ENCODE results near the gene CCDC68. TPM values are rescaled to one million over a fixed set of nuclear protein-coding genes. Genes with fewer than 3 reads are reported as not detected.

CCDC68 gene
- total RNA-seq, 1 experiment from 2014 or later = 6.6 TPM

DNA sequence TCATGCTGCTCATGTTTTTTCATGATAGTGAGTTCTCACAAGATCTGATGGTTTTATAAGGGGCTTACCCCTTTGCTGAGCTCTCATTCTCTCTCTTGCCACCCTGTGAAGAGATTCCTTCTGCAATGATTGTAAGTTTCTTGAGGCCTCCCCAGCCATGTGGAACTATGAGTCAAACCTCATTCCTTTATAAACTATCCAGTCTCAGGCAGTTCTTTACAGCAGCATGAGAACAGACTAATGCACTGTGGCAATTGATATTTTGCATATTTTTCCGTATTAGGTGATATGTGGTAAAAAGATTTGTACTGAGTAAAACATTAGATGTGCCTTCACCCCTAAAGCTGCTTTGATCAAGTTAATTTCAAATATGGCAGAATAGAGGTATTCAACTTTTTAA is 82.2 kb downstream of the CCDC68 start:
- ChIA-PET POLR2A (no interaction called here), CTCF (no interaction called here), RAD21 (ENCODE audit: low non-redundant PET in 1 of 2, low total read pairs in 2 of 2, uncharacterized antibody in 2 of 2, unreplicated experiment in 2 of 2) (no interaction called here)
- Histone ChIP-seq H3K79me2 (ENCODE audit: insufficient read depth, low read length) (no peaks in the 10 kb centered on the region), H3K9me2 (ENCODE audit: insufficient read depth) (no peaks in the 10 kb centered on the region), H3K36me3 (ENCODE audit: control insufficient read depth in 1 of 2, insufficient read depth in 2 of 2, low read length in 2 of 2) (no peaks in the 10 kb centered on the region), H3K9me3 (ENCODE audit: control insufficient read depth in 1 of 2, insufficient read depth in 1 of 2, low read depth in 1 of 2, low read length in 2 of 2) (no peaks in the 10 kb centered on the region), H3K4me3 (replicated peaks in 1 of 2; ENCODE audit: low read depth in 1 of 2, low read length in 2 of 2) (no peak overlapping the region), H3K27ac (ENCODE audit: low read depth, low read length) (no peak overlapping the region), H3K4me2 (ENCODE audit: low read length) (no peak overlapping the region), H2AFZ (ENCODE audit: low read depth, low read length, poor library complexity, severe bottlenecking) (no peak overlapping the region), H3K9ac (ENCODE audit: low read length) (no peak overlapping the region), H4K20me1 (ENCODE audit: insufficient read depth) (no peaks in the 10 kb centered on the region), H3K27me3 (ENCODE audit: insufficient read depth, low read length) (no peaks in the 10 kb centered on the region), H3K4me1 (ENCODE audit: control insufficient read depth in 1 of 2, insufficient read depth in 2 of 2, low read length in 2 of 2) (no peaks in the 10 kb centered on the region)
- BruUV-seq (replicated peaks) = no TSS peak
- no peak for DNase-seq (ENCODE audit: low read depth, low spot score)
- intact Hi-C loops (cut with micrococcal nuclease) = no loop called here
- ATAC-seq = no peak
- no peak for TF ChIP-seq EGR1 (IDR thresholded peaks at IDR 0.05; ENCODE audit: low read depth)
- no peak for TF ChIP-seq YY1 (IDR thresholded peaks at IDR 0.05; ENCODE audit: extremely low read depth, insufficient replicate concordance, low read depth, low read length)
- TF ChIP-seq, protein P1, sequence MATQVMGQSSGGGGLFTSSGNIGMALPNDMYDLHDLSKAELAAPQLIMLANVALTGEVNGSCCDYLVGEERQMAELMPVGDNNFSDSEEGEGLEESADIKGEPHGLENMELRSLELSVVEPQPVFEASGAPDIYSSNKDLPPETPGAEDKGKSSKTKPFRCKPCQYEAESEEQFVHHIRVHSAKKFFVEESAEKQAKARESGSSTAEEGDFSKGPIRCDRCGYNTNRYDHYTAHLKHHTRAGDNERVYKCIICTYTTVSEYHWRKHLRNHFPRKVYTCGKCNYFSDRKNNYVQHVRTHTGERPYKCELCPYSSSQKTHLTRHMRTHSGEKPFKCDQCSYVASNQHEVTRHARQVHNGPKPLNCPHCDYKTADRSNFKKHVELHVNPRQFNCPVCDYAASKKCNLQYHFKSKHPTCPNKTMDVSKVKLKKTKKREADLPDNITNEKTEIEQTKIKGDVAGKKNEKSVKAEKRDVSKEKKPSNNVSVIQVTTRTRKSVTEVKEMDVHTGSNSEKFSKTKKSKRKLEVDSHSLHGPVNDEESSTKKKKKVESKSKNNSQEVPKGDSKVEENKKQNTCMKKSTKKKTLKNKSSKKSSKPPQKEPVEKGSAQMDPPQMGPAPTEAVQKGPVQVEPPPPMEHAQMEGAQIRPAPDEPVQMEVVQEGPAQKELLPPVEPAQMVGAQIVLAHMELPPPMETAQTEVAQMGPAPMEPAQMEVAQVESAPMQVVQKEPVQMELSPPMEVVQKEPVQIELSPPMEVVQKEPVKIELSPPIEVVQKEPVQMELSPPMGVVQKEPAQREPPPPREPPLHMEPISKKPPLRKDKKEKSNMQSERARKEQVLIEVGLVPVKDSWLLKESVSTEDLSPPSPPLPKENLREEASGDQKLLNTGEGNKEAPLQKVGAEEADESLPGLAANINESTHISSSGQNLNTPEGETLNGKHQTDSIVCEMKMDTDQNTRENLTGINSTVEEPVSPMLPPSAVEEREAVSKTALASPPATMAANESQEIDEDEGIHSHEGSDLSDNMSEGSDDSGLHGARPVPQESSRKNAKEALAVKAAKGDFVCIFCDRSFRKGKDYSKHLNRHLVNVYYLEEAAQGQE (IDR thresholded peaks at IDR 0.05; ENCODE audit: low read depth) = no peak
- no peak for TF ChIP-seq CEBPB (IDR thresholded peaks at IDR 0.05; ENCODE audit: low read depth)
- no peak for TF ChIP-seq SP1 (IDR thresholded peaks at IDR 0.05; ENCODE audit: low read depth)
- no peak for TF ChIP-seq RAD21 (IDR thresholded peaks at IDR 0.05; ENCODE audit: low read depth)
- no peak for TF ChIP-seq JUND (IDR thresholded peaks at IDR 0.05)
- TF ChIP-seq, protein P2, sequence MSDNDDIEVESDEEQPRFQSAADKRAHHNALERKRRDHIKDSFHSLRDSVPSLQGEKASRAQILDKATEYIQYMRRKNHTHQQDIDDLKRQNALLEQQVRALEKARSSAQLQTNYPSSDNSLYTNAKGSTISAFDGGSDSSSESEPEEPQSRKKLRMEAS (IDR thresholded peaks at IDR 0.05) = no peak
- TF ChIP-seq TCF7L2 (IDR thresholded peaks at IDR 0.05; ENCODE audit: borderline replicate concordance, extremely low read depth, insufficient read depth, insufficient read length) = no peak
- TF ChIP-seq CBX3 (IDR thresholded peaks at IDR 0.05; ENCODE audit: low read depth) = no peak
- TF ChIP-seq ZNF274 (IDR thresholded peaks at IDR 0.05; ENCODE audit: low read depth, low read length) = no peak
- TF ChIP-seq EZH2phosphoT487 (IDR thresholded peaks at IDR 0.05; ENCODE audit: borderline replicate concordance) = no peak
- no peak for TF ChIP-seq FOSL1 (IDR thresholded peaks at IDR 0.05; ENCODE audit: low read depth)
- TF ChIP-seq, protein P3, sequence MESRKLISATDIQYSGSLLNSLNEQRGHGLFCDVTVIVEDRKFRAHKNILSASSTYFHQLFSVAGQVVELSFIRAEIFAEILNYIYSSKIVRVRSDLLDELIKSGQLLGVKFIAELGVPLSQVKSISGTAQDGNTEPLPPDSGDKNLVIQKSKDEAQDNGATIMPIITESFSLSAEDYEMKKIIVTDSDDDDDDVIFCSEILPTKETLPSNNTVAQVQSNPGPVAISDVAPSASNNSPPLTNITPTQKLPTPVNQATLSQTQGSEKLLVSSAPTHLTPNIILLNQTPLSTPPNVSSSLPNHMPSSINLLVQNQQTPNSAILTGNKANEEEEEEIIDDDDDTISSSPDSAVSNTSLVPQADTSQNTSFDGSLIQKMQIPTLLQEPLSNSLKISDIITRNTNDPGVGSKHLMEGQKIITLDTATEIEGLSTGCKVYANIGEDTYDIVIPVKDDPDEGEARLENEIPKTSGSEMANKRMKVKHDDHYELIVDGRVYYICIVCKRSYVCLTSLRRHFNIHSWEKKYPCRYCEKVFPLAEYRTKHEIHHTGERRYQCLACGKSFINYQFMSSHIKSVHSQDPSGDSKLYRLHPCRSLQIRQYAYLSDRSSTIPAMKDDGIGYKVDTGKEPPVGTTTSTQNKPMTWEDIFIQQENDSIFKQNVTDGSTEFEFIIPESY (IDR thresholded peaks at IDR 0.05; ENCODE audit: extremely low read depth, insufficient replicate concordance, low read length) = no peak
- TF ChIP-seq, protein P4, sequence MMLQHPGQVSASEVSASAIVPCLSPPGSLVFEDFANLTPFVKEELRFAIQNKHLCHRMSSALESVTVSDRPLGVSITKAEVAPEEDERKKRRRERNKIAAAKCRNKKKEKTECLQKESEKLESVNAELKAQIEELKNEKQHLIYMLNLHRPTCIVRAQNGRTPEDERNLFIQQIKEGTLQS (IDR thresholded peaks at IDR 0.05) = no peak
- no peak for TF ChIP-seq ELF1 (IDR thresholded peaks at IDR 0.05; ENCODE audit: borderline replicate concordance, low read depth)
- TF ChIP-seq ZFX (IDR thresholded peaks at IDR 0.05) = no peak
- TF ChIP-seq, protein P5, sequence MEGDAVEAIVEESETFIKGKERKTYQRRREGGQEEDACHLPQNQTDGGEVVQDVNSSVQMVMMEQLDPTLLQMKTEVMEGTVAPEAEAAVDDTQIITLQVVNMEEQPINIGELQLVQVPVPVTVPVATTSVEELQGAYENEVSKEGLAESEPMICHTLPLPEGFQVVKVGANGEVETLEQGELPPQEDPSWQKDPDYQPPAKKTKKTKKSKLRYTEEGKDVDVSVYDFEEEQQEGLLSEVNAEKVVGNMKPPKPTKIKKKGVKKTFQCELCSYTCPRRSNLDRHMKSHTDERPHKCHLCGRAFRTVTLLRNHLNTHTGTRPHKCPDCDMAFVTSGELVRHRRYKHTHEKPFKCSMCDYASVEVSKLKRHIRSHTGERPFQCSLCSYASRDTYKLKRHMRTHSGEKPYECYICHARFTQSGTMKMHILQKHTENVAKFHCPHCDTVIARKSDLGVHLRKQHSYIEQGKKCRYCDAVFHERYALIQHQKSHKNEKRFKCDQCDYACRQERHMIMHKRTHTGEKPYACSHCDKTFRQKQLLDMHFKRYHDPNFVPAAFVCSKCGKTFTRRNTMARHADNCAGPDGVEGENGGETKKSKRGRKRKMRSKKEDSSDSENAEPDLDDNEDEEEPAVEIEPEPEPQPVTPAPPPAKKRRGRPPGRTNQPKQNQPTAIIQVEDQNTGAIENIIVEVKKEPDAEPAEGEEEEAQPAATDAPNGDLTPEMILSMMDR (IDR thresholded peaks at IDR 0.05 in 2 of 3, conservative IDR thresholded peaks at IDR 0.05 in 1 of 3; ENCODE audit: borderline replicate concordance in 1 of 3, insufficient read depth in 1 of 3, low read depth in 2 of 3, low read length in 2 of 3) = no peak

Measured in HCT116 (cell line).